ENCODE measurements around the gene TAF3.

Gene TAF3

DNA sequence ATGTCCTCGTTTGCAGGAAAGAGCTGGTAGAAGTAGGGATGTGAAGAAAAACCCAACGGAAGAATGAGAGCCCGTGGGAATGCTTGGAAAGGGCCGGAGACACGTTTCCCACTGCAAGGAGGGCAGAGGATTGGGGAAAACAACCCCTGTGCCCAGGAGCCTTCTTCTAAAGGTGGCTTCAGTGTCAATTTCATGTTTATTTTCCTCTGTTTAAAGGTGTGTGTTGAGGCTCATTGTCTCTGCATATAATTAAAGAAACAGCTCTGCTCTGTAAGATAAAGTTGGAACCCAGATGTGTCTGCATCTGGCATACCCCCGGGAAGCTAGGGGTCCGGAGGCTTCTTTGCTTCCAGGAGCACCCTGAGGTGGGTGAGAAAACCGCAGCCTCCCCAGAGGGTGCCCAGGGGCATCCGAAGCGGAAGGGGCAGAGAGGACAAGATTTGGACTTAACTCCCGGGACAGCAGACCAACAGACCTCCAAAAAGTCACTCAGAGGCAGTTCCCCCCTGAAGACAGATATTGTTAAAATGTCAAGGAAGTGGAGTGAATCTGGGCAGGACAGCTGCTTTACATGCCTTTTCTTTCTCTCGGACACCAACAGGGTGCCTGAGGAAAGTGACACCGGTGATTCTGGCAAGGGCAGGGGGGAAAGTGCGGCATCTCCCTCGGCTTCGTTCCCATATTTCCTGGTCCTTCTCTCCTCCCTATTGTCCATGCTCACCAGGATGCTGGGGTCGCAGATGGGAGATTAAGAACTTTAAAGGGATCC is 227.6 kb downstream of the TAF3 start:
- TF ChIP-seq, protein P1, sequence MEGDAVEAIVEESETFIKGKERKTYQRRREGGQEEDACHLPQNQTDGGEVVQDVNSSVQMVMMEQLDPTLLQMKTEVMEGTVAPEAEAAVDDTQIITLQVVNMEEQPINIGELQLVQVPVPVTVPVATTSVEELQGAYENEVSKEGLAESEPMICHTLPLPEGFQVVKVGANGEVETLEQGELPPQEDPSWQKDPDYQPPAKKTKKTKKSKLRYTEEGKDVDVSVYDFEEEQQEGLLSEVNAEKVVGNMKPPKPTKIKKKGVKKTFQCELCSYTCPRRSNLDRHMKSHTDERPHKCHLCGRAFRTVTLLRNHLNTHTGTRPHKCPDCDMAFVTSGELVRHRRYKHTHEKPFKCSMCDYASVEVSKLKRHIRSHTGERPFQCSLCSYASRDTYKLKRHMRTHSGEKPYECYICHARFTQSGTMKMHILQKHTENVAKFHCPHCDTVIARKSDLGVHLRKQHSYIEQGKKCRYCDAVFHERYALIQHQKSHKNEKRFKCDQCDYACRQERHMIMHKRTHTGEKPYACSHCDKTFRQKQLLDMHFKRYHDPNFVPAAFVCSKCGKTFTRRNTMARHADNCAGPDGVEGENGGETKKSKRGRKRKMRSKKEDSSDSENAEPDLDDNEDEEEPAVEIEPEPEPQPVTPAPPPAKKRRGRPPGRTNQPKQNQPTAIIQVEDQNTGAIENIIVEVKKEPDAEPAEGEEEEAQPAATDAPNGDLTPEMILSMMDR (IDR thresholded peaks at IDR 0.05; ENCODE audit: extremely low read depth, missing control alignments) = no peak
- DNase-seq (ENCODE audit: low spot score) = peak; percentile 41

DNA sequence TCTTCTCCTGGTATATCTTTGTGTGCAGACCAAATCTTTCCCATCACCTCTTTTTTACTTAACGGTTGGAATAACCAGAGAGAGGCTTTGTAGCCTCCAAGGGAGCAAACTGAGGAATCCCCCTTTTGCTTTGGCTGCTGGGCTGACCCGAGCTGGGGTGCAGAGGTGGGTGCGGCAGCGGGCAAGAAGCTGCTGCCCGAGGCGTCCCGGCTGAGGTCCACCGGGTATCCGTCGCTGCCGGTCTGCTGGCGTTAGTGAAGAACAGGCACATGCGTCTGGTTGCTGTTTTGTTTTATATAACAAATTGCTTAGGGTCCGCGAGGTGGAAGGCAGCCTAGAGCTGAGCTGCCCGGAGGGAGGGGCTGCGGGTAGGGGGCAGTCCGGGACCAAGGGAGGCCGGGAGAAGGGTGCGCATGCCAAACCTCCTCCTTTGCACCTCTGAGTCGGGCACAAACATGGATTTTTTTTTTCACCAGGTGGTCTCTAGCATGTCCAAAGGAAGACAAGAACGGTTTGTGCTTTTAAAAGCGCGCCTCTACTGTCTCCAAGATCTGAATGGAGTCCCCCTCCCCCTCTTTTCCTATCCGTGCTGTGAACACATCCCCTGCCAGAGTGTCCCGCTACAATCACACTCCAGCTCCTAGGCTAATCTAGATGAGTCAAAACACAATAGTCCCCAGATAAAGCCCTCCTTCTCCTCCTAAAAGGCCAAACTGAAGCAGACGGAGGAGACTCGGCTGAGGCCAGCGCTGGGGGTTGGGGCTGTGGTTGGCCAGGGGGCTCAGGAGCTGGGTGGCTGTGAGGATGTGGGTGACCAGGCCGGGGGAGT is 229.4 kb downstream of the TAF3 start:
- TF ChIP-seq, protein P1 (IDR thresholded peaks at IDR 0.05; ENCODE audit: extremely low read depth, missing control alignments) = no peak

DNA sequence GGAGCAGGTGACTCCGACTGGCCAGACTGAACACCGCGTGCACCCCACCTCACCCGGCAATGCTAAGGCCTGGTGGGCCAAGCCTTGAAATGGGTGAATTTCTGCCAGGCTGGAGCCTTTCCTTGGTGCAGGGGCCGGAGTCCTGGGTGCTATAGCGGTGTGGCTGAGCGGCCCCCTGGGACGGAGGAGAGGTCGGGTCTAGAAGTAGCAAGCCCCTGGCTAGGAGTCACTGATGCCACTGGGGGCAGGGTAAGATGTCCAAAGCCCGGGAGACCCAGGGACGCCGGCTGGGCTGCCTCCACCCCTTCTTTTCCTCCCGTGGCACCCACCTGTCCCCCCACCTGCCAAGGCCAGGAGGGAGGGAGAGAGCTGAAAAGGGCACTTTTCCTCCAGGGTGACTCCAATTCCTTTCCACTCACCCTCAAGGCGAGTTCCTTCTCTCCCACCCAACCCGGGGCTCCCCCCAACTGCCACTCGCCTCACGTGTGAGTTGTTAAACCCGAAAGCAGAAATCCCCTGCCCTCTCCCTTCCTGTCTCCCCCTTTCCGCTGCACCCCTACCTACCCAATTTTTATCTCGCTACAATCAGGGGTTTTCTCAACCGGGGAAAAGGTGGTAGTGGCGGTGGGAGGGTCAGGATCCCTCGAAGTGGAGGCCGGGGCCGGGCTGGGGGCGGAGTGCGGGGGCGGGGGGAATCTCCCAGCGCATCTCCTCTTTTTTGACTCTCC is 230.1 kb downstream of the TAF3 start:
- DNase-seq (ENCODE audit: low spot score) = peak; percentile 61
- TF ChIP-seq, protein P1 (IDR thresholded peaks at IDR 0.05; ENCODE audit: extremely low read depth, missing control alignments) = no peak

More for the DNA sequence above, 229.4 kb downstream of the TAF3 start:
- DNase-seq (ENCODE audit: low spot score) = peak; percentile 34

DNA sequence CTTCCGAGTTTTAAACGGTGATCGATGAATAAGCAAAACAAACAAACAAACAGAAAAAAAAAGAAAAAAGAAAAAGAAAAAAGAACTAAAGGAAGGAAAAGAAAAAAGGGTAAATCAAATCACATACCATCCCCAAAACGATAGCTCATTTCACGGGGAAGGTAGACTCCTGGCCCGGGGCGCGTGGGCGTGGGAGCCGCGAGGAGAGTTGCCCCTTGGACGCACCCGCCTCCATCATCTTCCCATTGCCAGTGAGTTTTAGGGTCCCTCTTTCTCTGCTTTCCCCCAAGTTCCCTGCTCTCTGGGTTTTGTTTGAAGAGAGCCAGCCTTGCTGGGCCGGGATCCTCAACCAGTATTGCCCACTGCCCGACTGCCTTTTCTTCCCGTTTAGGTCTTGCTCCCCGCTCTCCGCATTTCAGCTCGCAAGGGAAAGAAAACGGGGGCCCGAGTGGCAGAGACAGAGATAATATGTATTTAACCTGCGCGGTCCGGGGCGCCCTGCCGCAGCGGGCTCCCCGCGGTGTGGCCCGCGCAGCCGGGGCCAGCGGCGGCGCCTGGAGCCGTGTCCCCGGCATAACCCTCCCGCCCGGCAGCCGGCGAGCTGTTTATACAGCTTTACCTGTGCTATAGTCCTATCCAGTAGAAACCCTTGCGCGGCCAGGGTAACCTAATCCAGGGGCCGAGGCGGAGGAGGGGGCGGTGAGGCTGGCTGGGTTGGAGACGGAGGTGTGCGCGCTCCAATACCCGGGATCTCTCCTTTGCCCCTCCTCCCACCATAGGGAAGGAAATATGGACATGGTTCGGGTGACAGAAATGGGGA is 230.9 kb downstream of the TAF3 start:
- peak; percentile 42 for DNase-seq (ENCODE audit: low spot score)

DNA sequence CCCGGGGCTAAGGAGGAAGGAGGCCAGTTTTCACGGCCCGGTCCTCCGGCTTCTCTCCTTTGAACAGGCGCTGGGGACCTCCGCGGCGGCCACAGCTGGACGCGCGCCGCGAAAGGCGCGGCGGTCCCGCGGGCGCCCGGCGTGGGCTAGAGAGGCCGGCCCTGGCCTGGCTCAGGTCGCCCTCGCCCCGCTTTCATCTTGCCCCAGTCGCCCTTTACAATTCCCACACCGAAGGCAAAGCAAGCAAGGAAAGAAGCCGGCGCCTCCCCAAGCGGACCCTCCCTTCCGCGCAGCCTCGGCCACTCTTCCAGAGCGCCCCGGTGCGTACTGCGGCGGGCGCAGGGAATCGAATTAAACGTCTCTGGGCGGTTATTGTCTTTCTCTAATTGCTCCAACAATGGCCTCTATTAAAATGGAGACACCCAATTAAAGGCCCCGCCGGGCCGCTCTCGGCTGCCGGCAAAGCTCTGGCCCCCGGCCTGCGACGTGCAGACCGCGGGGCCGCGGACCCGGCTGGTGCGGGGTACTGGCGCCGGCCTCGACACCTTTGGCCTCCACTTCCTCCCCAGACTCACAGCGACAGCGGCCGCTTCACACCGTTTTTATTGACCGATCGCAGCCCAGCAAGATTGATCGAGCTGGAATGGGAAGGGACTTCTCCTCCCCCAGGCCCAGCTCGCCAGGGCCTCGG is 231.7 kb downstream of the TAF3 start:
- DNase-seq (ENCODE audit: low spot score) = no peak
- TF ChIP-seq, protein P1 (IDR thresholded peaks at IDR 0.05; ENCODE audit: extremely low read depth, missing control alignments) = no peak

More for the DNA sequence above, 230.9 kb downstream of the TAF3 start:
- TF ChIP-seq, protein P1 (IDR thresholded peaks at IDR 0.05; ENCODE audit: extremely low read depth, missing control alignments) = no peak

DNA sequence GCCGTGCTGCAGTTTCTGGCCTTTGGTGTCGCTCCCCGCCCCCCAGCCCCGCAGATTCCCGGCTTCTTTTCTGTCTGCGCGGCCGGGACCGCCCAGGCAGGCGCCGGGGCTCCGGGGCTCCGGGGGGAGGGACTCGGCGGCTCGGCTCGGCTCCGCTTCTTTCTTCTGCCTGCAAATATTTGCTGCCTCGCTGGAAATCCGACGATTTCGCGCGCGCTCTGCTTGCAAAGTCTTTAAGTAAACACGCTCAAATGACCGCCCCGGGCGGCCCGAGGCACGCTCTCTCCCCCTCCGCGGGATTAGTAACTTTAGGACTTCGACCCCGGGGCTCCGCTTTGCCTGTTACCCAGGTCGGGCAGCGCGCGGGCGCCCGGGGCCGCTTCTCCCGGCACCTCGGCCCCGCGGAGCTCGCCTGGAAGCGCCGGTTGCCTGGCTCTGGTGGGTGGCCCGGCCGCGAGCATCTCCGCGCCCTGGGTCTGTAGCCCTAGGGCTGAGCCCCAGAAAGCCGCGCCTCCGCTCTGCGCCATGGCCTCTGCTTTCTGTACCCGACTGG is 232.3 kb downstream of the TAF3 start:
- TF ChIP-seq, protein P1 (IDR thresholded peaks at IDR 0.05; ENCODE audit: extremely low read depth, missing control alignments) = no peak
- peak; percentile 53 for DNase-seq (ENCODE audit: low spot score)
